ENCODE results near the gene NT5E.

DNA sequence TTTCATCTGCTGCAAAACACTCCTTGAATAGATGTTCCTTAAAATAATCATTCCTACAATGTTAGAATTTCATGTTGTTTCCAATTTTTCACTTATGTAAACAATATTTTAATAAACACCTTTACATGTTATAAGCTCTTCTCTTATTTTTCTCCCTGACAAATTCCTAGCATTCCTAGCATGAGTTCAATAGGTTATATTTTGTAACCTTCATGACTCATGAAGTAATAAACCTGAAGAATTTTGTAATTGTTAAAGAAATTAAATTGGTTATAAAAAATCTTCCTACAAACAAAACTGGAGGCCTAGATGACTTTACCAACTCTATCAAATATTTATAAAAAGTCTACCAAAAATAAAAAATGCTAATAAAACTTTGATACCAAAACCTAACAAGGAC lies 66.3 kb downstream of the NT5E start:
- TF ChIP-seq, protein P1, sequence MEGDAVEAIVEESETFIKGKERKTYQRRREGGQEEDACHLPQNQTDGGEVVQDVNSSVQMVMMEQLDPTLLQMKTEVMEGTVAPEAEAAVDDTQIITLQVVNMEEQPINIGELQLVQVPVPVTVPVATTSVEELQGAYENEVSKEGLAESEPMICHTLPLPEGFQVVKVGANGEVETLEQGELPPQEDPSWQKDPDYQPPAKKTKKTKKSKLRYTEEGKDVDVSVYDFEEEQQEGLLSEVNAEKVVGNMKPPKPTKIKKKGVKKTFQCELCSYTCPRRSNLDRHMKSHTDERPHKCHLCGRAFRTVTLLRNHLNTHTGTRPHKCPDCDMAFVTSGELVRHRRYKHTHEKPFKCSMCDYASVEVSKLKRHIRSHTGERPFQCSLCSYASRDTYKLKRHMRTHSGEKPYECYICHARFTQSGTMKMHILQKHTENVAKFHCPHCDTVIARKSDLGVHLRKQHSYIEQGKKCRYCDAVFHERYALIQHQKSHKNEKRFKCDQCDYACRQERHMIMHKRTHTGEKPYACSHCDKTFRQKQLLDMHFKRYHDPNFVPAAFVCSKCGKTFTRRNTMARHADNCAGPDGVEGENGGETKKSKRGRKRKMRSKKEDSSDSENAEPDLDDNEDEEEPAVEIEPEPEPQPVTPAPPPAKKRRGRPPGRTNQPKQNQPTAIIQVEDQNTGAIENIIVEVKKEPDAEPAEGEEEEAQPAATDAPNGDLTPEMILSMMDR (conservative IDR thresholded peaks at IDR 0.05; ENCODE audit: low read length) = no peak
- TF ChIP-seq EZH2phosphoT487 (IDR thresholded peaks at IDR 0.05; ENCODE audit: borderline replicate concordance) = no peak

Measured in Loucy (cell line).